ENCODE measurements around the gene AEBP2.
"Not testable (repeated sequence)": the region's sequence is repeated elsewhere in the genome, so short reads cannot be mapped to it uniquely, and the experiment has no call there.

AEBP2 gene

DNA sequence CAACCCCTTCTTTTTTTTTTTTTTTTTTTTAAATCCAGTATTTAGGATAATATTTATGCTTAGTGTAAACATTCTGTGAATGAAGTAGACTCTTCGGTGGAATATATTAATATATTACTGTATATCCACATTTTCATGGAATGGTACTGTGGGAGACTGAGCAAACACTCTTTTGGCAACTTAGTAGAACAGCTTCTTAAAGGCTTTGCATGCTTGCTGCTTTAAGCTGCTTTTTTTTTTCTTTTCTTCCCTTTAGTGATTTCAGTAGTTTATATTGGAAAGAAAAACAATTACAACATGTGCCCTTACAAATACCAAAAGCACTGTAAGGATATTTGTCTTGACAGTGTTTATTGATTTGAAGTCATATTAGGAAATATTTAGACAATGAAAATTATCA lies 78.9 kb downstream of the AEBP2 start:
- no peak for DNase-seq

DNA sequence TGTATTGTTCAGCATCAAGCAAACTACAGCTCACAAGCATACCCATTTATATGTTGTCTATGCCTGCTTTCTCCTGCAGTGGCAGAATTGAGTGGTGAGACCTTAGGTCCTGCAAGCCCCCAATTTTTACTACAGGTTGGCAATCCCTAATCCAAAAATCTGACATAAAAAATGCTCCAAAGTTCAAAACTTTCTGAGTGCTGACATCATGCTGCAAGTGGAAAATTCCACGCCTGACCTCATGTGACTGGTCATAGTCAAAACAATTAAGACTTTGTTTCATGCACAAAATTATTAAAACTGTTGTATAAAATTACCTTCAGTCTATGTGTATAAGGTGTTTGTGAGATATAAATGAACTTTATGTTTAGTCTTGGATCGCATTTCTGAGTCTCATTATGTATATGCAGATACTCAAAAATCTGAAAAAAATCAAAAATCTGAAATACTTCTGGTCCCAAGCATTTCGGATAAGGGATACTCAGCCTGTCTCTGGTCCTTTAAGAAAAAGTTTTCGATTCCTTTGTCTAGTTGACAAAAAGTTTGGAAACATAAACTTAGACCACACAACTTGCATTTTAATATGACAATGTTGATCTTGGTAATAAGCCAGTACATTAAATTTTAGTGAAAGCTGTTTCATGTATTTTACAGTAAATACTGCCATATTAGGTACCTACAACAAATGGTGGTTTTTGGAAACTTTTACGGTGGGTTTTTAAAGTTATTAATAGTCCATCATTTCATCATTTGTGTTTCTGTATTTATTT lies 81.5 kb downstream of the AEBP2 start:
- DNase-seq = no peak

DNA sequence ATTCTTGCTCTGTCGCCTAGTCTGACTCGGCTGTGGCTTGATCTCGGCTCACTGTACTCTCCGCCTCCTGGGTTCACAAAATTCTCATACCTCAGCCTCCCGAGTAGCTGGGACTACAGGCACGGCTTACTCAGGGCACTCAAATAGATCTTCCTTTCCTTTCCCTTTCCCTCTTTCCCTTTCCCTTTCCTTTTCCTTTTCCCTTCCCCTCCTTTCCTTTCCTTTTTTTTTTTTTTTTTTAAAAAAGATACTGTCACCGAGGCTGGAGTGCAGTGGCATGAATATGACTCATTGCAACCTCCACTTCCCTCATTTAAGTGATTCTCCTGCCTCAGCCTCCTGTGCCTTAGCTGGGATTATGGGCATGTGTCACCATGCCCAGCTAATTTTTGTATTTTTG lies 86.0 kb downstream of the AEBP2 start:
- no peak for DNase-seq

DNA sequence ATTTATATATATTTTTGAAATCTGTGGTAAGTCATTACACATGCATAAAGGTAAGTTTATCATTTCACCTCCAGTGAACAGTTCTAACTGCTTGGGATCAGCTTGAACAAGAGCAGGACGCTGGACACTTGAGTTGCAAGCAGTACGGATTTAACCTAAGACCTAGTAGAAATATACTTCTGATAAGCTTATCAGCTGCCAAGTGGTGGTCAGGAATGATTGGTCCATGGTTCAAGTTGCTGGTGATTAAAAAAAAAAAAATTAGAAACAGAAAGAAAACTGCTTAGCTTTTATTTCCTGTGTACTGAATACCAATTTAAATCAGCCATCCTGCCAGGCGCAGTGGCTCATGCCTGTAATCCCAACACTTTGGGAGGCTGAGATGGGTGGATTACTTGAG lies 88.6 kb downstream of the AEBP2 start:
- no peak for DNase-seq

DNA sequence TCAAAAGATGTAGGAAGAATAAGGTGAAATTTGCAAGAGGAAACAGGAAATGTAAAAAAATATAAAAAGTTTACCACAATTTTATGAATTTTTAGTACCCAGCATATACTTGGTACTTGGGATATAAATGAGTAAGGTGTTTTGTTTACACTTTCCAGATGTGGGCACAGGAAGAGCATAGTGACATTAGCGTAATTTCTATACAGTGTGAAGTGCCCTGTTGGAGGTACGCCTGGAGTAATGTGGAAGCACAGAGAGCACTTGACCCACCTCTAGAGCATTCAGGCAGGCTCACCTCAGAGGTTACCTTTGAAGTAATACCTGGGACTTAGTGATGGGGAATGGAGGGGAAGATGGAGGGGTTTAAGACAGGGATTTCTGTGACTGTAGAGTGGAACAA lies 89.5 kb downstream of the AEBP2 start:
- DNase-seq = no peak

DNA sequence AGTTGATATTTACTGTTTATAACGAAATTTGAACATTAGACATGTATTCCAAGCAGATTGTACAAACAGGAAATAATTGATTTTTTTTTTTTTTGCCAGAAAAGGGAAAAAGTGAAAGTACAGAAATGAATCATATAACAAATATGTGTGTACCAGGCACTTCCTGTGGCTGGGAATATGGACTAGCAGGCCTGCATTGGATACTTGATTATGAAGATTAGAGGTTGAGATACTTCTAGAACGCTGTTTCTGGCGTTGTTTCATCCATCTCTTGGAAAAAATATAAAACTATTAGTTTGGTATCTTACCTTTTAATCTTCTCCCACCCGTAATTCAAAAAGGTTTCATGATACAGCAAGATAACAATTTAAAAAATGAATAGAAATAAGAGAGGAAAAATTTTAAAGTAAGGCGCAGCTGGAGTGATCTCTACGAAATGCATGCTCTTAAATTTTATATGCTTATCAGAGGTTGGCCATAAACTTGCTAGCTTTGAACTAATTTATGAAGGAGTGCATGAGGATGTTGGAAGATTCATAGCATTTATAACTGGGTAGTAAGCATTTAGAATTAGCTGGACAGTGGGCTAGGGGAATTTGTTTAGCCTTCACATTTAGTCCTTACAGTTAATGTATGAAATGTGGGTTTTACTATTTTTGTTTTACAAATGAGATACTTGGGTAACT lies 90.8 kb downstream of the AEBP2 start:
- DNase-seq = no peak

DNA sequence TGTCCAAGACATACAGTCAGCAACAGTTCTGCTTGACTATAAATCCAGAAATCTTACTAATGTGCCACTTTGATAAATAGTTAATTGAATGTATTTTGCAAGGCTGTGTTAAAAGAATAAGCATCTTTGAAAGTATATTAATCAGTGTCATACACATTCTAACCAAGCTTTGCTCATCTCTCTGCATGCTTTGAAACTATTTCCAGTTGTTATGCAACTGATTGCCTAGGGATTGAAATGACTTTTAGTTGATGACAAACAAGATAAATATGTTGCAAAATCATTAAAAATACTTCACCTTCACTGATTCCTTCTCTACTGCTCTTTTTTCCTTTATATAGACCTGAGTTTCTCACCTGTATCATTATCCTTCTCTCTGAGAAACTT lies 91.3 kb downstream of the AEBP2 start:
- DNase-seq = no peak

DNA sequence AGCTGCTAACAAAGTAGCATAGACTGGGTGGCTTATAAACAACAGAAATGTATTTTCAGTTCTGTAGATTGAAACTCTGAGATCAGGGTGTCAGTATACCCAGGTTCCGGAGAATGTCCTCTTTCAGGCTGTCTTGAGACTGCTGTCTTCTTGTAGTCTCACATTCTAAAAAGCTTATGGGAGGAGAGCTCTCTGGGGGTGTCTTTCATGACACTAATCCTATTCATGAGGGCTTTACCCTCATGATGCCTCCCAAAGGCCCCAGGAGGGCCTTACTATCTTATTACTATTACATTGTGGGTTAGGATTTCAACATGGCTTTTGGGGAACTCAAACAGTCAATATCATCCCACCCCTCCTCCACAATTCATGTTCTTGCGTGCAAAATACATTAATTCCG lies 94.3 kb downstream of the AEBP2 start:
- no peak for DNase-seq

DNA sequence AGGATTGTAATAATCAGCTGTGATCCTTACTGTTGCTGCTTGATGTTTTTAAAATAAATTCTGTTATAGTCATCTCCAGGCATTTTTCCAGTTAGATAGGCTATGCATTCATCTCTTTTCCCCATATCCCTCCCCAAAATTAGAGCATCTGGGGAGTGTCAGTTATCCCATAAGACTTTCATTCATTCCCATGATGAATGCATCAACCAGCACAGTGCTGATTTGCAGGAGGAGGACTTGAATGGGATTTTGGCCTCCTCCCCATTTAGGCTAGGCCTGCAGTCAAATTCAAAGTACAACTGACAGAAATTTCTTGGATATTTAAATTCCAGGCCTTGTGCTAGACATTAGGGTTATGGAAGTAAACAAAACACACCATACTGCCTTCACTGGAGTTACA lies 99.8 kb downstream of the AEBP2 start:
- no peak for DNase-seq

DNA sequence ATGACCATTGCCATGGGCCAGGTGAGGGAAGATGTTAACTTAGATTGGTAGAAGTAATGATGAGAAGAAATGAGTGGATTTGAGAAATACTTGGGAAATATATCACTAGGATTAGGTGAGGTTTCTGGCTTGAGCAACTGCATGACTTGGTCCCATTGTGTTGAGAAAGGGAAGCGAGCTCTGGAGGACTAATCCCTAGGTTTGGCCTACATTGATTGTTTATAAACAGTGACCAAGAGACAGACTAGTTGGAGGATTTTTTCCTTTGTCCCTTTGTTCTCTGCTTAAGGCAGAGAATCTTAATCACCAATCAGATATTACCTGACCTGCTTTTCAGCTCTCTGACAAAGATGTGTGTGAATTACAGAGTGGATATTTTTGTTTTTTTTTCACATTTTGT lies 100.5 kb downstream of the AEBP2 start:
- no peak for DNase-seq

DNA sequence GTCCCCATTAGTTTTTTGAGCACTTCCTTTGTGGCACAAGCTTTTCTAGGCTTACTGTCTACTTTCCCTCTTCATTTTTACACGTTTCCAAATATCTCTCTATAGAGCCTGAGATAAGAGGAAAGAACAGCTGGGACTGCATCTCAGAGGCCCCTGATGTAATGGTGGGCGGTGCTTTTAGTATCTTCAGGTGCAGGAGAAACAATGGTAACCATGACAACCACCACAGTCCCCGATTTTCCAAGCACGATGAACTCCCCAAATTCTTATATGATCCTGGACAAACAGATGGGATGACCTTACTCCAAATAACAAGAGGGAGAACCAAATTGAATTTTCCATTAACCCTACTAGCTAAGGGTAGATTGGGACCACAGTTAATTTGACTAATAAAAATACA lies 103.3 kb downstream of the AEBP2 start:
- DNase-seq = no peak

DNA sequence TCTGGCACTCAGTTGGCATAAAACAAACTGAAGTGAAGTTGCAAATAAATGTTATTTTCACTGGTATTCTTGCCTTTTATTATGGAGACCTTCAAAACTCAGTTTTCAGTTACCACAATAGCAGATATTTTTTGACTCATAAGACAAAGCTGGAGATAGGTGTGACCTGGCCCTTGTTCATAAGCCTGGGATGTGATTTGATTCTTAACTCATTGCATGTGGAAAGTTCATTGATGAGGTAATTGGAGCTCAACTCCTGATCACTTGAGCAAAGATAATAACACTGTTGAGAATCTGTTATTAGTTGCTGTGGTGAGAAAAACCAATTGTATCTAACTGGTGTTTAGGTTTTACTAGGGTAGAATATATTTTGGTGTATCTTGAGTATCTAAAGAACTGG lies 105.1 kb downstream of the AEBP2 start:
- DNase-seq = no peak

DNA sequence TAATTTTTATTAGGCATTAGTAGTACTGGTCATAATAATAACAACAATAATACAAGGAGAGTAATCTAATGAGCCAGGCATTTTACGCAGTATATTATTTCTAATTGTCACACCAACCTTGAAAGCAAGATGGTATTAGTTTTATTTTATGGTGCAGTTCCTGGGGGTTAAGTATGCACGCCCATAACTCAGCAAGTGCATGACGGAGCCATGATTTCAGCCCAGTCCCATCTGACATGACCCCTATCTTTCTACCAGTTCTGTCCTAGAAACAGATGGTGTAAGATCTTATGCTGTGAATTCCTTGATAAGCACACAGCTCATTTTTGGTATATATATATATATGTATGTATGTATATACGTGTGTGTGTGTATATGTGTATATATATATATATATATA lies 106.0 kb downstream of the AEBP2 start:
- no peak for DNase-seq

DNA sequence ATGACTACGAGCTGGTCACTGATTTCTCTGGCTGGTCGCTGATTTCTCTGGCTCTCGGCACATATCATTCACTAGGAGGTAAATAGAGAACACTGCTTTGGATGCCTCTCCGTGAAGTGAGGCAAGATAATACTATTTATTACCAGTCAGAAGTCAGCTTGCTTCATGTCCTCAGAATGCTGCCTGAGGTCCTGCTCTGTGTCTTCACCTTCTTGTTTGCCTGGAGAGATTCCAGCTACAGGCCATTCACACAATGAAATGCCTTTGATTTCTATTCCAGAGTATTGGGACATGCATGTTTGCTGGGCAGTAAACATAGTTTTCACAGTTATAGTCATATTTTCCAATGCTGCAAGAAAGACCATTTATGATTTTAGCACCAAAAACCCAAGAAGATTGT lies 106.7 kb downstream of the AEBP2 start:
- no peak for DNase-seq

DNA sequence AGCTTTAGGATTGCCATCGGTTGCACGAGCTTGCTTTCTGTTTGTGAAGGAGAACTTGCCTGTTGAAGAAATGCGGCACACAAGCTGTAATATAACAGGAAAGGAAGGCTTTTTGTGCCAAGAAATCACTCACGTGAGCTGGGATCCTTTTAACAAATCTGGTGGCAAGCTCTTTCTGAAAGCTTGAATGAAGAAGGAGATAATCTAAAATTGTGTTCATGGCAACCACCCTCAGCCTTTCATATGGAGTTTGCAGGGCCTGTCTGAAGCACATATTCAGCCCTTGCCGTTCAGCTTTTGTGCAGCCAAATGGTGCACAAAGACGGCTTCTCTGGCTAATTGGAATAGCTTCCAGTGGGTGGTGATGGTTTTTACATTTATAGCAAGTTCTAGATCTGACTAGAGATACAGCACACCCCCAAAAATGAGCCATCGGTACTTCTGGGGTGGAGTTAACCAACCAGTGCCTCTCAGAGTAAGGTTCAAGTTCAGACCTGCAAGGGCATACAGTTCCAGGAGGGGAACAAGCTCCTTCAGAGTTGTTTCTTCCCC lies 107.4 kb downstream of the AEBP2 start:
- no peak for DNase-seq

DNA sequence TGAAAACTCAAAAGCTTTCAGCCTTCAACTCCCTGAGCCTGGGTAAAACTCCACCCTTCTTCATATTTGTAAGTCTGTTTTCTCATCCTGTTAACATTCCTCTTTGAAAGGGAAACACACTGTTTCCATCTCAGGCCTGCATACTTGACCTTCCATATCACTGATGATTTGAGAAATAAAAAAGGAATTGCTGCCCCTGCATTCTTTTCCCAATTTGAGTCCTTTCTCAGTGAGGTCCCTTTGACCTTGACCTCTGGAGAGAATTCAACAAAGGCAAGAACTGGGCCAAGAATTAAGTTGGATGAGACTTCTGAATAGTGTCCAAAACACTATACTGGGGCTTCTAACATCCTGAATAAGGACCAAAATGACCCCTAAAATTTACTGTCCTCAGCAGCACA lies 108.0 kb downstream of the AEBP2 start:
- DNase-seq = no peak

DNA sequence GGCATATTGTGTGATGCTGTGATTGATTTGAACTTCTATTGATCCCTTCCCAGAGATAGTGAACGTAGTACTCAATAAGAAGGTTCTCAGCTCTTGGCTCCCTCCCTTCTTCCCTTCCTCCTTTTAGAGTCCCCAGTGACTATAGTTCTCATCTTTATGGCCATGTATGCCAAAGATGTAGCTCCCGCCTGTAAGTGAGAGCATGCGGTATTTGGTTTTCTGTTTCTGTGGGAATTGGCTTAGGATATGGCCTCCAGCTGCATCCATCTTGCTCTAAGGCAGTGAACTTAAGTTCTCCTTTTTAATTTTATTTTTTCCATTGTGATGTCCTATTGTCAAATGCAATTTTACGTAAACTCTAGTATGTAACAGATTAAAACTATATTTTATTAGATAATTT lies 109.5 kb downstream of the AEBP2 start:
- no peak for DNase-seq

DNA sequence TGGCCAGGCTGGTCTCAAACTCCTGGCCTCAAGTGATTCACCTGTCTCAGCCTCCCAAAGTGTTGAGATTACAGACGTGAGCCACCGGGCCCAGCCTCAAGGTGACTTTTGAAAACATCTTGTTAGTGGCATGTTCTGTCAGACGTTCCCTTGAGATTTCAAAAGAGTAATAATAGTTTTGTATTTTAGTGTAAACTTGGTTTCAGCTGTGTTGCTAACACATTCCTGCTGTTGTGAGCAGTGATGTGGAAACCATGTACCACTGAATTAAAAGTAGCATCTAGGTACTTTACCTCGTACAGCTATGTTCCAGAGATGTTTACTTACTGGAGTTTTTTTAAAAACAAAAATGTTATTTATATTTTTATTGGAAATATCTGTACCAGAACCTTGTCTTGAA lies 111.3 kb downstream of the AEBP2 start:
- DNase-seq = no peak

DNA sequence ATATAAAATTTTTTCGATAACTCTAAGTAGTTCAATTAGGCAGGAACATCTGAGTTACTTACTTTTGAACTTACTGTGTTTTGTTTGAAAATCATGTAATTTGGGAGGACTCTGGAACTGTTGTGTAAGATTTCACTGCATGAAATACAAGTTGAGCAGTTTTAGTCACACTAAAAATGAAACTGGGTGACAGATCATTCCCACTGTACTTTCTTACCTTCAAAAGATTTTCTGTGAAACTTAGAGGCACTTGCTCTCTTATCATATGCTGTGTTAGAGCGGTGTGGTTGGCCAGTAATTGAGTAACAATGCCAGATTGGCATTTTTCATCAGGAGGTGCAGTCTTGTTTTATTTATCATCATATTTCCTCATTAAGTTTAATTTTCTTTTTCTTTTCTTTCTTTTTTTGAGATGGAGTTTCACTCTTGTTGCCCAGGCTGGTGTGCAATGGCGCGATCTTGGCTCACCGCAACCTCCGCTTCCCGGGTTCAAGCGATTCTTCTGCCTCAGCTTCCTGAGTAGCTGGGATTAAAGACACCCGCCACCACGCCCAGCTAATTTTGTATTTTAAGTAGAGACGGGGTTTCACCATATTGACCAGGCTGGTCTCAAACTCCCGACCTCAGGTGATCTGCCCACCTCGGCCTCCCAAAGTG lies 113.3 kb downstream of the AEBP2 start:
- not testable (repeated sequence) for DNase-seq

DNA sequence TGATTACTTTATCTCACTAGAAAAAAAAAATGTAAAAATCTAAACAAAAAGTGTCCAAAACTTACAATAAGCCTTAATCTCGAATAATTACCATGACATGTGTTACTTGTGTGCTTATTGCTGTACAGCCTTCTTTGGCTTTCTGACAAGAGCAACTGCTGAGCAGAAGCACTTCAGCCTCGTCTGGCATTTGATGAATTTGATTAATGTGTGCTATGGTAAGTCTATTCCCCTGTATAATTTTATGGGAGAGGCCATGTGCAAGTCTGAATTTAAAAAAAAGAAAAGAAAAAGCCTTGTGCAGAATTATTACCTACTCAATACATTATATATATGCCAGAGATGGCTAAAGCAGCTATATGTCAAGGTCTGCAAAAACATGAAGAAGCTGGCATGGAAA lies 113.9 kb downstream of the AEBP2 start:
- DNase-seq = no peak

DNA sequence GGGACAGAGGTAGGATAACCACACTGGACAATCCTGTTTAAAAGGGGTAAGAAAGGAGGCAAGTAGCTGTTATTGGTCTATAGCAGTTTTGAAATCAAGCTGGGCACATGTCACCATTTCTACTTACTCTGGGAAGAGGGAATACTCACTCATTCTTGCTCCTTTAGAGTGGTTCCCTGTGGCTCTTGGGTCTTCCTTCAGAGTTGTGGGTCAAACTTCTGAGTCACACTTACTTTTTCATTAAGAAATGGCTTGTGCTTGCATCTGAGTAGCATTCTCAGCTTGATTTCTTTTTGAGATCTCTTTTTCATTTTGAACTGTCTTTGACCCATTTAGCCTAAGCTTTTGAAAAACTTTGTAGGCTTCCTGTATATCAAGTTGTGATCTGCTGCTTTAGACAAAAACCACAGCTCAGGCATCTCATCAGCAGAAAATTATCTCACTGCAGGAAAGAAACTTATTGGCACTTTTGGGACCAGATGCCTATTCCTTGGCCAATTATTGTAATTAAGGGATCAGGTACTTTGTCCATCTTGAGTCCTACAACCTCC lies 122.2 kb downstream of the AEBP2 start:
- no peak for DNase-seq
